ENCODE results near the gene LYPD6B.

DNA sequence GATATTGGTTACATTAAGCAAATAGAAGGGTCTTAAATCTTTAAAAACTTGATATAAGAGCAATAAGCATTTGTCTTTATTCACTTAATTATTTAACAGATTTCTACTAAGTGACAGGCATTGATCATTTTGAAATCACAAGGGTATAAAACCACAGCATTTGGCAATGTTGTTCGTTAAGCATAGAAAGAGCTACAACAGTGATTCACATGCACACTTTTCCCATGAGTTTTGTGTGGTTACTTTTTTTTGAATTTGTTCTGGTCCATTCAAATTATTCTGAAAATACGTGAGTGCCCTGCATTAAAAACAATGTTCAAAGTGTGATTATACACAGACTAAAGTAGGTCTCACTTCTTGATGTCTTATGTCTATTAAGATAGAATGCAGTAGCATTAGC is 52.2 kb downstream of the LYPD6B start:
- TF ChIP-seq, protein P1, sequence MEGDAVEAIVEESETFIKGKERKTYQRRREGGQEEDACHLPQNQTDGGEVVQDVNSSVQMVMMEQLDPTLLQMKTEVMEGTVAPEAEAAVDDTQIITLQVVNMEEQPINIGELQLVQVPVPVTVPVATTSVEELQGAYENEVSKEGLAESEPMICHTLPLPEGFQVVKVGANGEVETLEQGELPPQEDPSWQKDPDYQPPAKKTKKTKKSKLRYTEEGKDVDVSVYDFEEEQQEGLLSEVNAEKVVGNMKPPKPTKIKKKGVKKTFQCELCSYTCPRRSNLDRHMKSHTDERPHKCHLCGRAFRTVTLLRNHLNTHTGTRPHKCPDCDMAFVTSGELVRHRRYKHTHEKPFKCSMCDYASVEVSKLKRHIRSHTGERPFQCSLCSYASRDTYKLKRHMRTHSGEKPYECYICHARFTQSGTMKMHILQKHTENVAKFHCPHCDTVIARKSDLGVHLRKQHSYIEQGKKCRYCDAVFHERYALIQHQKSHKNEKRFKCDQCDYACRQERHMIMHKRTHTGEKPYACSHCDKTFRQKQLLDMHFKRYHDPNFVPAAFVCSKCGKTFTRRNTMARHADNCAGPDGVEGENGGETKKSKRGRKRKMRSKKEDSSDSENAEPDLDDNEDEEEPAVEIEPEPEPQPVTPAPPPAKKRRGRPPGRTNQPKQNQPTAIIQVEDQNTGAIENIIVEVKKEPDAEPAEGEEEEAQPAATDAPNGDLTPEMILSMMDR (IDR thresholded peaks at IDR 0.05; ENCODE audit: insufficient read depth, low read length) = no peak
- no peak for TF ChIP-seq POLR2AphosphoS5 (IDR thresholded peaks at IDR 0.05; ENCODE audit: low read depth)
- TF ChIP-seq REST (IDR thresholded peaks at IDR 0.05; ENCODE audit: insufficient replicate concordance, low read depth) = no peak
- TF ChIP-seq GABPA (IDR thresholded peaks at IDR 0.05; ENCODE audit: low read depth) = no peak

Measured in HL-60 (cell line).